Right hindlimb (tissue), 1 donor: ENCODE results near the gene ZNF135.

Experiments used
- DNase-seq: peaks from one replicate; pipeline ENCODE4 v3.0.0-alpha.2; 2018

Gene ZNF135

DNA sequence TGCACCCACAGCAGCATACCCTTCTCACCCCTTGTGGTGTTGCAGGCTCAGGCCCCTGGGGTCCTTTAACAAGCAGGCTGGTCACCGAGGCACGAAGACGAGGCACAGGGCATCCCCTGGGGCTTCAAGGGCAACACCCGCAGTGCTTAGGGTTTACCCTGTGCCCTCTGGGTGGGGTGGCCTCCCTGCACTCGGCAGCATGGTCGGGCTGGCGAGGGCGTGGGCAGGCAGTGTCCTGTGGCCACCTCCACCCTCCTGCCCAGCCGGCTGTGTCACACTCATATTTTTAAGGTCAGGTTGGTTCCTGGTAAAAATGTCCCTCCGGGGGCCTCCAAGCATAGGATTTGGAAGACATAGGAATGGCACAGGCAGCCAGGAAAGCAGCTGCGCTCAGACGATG is 11.4 kb upstream of the ZNF135 start:
- no peak for DNase-seq

DNA sequence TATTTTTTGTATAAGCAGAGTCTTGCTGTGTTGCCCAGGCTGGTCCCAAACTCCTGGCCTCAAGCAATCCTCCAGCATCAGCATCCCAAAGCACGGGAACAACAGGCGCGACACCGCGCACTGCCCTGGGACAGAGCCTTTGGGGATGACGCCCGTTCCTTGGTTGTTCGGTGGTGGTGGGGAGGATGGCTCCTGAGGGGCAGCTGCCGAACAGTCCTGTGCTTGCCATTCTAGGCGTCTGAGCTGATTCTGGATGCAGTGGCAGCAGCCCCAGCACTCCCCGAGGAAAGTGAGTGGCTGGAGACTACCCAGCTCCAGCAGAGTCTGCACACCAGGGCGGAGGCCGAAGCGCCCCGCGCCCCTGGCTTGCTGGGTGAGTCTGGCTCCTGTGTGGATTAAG is 6.8 kb upstream of the ZNF135 start:
- DNase-seq: no peak

DNA sequence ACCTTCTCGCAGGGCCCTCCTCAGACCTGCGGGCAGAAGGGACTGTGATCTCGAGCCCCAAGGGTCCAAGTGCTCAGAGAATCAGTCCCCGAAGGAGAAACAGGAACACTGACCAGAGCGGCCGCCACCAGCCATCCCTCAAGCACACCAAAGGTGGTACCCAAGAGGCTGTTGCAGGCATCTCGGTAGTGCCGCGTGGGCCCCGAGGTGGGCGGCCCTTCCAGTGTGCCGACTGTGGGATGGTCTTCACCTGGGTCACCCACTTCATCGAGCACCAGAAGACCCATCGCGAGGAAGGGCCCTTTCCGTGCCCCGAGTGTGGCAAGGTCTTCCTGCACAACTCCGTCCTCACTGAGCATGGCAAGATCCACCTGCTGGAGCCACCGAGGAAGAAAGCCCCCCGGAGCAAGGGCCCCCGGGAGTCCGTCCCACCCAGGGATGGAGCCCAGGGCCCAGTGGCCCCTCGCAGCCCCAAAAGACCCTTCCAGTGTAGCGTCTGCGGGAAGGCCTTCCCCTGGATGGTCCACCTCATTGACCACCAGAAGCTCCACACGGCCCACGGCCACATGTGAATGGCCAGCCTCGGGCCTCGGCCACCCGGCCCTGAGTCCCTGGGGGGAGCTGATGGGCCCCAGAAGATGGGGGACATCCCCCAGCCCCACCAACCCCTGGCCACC is 5.5 kb upstream of the ZNF135 start:
- DNase-seq: no peak

DNA sequence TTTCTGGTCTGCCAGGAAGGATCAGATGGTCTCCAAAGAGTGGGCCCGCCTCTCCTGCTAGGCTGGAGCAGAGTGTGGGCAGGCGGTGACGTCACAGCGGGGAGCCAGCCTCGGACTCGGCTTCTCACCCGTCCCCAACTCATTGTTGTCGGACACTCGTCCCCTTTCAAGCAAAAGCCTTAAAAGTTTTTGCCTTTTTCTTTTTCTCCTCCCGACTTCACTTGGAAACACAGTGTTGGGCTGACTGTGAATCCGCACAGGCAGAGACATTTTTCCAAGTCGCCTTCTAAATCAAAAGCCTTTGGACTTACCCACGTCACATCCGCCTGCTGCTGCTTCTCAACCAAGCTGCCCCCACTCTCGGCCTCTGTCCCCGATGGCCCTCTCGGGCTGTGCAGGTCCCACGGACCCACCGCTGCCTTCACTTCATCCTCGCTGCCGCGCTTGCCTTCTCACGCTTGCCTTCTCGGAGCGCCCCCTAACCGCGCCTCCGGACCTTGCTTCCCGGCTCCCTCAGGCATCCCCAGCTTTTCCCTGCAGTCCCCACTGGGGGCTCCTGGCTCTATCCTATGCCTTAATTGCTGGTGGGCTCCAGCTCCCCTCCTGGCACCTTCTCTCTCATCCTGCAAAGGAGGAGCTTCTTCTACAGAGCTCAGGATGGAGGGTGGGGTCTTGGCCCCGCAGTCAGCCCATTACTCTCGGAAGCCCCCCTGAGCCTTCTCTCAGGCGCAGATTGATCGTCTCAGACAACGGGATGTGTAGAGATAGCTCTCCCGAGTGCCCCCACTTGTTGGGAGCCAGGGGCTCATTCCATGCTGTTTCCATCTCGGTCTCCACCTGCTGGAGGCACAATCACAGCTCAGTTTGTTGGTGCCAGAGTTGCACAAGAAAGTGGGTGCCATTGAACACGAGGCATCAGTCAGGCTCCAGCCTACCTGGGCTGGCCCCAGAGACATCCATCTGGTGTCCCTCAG is 3.9 kb upstream of the ZNF135 start:
- DNase-seq: peak; percentile 76

DNA sequence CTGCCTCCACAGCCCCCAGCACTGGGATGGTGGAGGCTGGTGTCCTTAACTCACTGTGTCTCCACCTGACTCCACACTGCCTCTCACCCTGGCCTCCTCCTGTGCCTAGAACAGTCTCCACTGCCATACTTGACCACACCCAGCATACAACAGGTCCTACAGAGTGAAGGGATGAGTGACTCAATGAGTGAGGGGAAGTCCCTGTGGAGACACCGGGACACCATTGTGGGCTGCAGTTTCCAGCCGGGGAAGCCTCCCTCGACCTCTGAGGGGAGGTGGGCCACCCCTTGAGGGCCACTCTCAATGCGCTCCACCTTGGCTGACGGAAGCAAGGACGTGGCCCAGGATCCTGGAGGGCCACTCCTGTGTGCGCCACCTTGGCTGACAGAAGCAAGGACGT is 2.8 kb upstream of the ZNF135 start:
- no peak for DNase-seq

DNA sequence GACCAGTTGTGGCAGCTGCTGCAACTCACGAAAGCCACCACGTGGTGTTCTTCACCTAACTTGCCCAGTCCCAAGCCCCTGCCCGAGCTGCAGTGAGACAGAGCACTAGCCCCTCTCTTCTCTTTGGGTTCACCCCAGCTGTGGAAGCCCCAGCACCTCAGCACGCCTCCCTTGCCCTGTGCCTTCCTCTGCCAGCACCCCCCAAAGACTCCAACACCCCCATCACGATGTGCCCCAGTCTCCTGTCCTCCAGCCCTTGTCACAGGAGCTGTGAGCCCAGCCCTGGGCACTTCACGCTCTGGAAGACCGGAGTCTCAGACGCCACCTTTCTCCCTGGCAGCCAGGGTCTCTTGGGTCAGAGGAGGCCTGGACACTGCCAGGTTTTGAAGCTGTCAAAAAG is 2.2 kb upstream of the ZNF135 start:
- DNase-seq: no peak

DNA sequence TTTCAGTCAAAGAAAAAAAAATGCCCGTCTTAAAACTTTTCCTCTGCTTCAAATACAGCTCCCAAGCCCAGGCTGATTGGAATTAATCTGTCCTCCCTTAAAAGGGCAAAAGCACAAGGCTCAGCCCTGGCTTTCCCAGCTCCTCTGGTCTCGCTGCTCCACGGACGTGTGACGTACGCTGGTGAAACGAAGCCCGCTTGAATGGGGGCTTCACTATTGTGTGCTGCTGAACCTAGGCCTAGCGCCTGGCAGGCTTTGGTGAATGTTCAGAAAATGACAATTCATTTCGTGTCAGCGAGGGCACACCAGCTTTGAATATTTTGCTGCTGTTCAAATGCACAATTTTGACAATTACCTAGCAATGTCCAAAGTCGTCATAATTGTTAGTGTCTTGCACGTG is 615 bp upstream of the ZNF135 start:
- DNase-seq: no peak

DNA sequence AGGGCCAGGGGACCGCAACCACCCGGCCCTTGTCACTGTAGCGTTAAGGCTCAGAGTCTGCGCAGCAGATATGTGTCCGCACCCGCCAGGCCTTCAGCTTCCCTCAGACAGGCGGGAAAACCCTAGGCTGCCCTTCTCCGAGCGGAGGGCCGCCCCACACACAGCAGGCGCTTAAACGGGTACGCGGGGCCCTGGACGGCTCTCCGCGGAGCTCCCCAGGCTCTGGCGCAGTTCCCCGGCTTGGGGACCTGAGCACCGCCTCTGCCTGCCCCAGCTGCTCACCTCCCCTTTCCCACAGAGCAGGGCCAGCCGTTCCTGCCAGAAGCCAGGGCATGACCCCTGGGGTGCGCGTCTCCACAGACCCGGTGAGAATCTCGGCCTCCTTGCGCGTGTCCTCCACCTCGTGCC is 593 bp downstream of the ZNF135 start:
- DNase-seq: no peak

DNA sequence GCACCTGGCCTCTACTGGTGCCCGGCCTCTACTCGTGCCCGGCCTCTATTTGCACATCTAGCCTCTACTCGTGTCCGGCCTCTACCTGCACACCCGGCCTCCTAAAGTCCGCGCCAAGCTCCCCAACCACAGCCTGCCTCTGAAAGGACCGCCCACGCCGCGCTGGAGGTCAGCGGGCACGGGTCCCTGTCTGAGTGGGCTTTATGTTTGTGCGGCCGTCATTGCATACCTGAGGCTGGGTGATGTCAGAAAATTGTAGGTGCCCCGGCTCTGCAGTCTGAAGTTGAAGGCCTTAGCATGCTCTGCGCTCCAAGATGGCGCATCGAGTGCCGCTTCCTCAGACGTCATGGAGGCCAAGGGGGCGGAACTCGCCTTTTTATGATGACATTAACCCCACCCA is 1.1 kb downstream of the ZNF135 start:
- no peak for DNase-seq

DNA sequence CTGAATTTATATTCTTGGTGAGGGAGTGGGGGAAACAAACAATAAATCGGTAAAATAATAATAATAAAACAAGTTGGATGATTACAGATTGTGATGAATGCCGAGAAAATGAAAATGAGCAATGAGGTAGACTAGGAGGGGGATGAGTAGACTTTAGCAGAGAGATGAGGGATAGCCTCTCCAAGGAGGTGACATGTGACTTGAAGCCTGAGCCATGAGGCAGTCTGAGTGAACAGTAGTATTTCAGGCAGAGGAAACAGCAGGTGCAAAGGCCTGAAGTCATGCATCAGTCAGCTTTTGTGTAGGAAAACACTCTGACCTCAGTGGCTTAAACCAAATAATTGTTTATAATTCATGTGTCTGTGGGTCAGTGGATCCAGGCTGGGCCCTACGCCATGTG is 4.6 kb downstream of the ZNF135 start:
- DNase-seq: no peak

DNA sequence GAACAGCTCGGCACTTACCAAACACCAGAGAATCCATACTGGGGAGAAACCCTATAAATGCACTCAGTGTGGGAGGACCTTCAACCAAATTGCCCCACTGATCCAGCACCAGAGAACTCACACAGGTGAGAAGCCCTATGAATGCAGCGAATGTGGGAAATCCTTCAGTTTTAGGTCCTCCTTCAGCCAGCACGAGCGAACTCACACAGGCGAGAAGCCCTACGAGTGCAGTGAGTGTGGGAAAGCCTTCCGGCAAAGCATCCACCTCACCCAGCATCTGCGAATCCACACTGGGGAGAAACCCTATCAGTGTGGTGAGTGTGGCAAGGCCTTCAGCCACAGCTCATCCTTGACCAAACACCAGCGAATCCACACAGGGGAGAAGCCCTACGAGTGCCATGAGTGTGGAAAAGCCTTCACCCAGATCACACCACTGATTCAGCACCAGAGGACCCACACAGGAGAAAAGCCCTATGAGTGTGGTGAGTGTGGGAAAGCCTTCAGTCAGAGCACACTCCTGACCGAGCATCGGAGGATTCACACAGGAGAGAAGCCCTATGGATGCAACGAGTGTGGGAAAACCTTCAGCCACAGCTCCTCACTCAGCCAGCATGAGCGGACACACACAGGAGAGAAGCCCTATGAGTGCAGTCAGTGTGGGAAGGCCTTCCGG is 8.3 kb downstream of the ZNF135 start:
- DNase-seq: no peak

DNA sequence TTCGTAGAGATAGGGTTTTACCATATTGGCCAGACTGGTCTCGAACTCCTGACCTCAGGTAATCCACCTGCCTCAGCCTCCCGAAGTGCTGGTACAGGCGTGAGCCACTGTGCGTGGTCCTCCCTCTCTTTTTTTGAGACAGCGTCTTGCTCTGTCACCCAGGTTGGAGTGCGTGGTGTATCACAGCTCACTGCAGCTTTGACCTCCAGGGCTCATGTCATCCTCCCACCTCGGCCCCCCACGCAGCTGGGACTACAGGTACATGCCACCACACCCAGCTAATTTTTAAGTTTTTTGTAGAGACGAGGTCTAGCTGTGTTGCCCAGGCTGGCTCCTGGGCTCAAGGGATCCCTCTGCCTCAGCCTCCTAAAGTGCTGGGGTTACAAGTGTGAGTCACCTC is 20.7 kb downstream of the ZNF135 start:
- DNase-seq: no peak

DNA sequence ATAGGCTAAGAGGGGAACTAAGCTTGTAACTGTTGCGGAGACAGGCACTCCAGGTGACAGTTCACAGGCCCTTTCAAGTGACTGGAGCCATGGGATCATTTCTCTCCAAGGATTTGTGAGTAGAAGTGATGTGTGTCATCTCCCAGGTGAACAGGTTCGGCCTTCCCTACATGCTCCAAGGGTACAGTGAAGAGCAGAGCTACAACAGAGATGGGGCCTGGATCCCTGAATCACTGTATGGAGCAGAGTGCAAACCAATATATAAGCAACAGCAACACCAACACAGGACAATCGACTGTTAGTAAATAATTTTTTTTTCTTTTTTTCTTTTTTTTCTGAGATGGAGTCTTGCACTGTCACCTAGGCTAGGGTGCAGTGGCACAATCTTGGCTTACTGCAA is 23.9 kb downstream of the ZNF135 start:
- no peak for DNase-seq

DNA sequence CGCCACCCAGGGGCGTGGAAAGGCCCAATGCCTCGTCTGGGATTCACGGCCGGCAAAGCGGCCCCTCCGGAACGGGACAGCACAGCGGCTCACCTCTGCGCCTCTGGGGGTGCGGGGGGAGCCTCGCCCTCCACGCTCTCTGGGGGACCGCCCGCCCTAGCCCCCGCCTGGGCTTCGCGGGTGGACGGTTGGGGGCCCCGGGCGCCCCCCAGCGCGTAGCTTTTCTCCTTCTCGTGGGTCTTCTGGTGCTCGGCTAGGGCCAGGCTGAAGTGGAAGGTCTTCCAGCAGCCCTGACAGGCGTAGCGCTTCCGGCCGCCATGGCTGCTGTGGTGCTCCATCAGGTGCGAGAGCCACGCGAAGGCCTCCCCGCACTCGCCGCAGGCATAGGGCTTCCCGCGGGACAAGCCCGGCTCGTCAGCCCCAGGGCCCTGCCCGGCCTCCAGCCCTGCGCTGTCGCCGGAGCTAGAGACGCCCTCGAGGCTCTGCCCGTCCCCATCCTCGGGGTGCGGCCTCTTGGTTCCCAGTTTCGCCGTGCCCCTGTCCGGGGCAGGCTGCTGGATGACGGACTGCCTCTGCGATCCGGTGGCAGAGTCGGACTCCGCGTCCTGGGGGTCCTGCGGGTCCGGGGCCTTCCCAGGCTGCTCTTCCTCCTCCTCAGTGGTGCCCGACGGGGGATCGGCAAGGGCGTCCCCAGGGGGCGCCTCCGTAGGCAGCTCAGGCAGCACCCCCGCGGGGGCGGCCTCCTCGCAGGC is 25.7 kb downstream of the ZNF135 start:
- no peak for DNase-seq

DNA sequence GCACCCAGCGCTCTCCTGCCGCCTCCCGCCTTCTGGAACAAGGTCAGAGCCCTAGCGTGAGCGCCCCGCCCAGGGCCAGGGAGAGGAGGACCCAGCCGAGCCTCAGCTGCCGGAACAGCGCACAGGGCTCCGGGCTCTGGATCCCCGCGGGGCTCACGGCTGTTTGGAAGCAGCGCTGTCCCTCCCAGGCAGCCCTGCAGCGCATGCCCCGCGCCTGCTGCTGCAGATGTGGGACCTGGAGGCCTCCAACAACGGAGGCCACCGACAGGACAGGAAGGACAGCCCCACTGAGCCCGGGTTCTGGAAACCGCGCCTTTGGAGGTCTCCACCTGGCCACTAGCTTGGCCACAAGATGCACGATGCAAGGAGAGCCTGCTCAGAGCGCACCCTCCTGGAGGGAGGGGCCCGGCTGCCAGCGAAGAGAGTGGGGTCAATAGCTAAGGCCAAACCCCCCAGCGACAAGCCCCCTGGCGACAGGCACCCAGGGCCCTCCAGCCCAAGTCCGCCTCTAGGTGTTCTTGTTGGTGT is 26.3 kb downstream of the ZNF135 start:
- DNase-seq: no peak

DNA sequence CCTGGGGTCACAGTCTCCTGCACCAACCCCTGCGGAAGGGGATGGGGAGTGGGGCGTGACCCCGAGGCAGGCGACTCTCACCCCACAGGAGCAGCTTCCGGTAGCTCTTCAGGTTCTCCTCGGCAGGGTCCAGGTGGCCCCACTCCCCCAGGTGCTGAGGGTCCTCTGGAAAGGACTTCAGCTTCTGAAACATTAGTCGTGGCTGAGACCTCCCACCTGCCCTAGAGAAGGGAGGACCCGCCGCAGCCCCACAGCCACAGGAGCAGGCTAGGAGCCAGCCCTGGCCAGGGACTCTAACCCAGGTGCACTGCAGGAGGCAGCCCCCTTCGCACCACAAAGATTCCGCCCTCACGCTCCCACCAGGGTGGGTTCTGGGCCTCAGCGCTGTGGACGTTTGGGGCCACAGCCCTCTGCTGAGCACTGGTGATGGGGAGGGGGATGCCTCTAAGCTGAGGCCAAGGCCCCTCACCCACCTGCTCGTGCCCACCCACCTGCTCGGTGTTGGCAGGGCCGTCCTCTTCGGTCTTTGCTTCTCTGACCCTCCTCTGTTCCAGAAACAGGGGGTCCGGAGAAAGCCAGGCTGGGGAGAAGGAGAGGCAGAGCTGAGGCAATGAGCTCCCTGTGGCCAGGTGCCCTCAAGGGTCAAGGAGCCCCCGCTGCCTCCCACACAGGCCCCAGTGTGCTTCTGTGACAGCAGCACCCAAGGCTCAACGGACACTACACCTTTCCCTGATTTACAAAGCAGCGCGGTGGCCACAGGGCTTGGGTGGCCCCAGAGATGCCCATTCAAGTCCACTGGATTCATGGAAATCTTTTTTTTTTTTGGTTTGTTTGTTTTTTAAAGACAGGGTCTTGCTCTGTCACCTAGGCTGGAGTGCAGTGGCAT is 28.0 kb downstream of the ZNF135 start:
- DNase-seq: no peak

DNA sequence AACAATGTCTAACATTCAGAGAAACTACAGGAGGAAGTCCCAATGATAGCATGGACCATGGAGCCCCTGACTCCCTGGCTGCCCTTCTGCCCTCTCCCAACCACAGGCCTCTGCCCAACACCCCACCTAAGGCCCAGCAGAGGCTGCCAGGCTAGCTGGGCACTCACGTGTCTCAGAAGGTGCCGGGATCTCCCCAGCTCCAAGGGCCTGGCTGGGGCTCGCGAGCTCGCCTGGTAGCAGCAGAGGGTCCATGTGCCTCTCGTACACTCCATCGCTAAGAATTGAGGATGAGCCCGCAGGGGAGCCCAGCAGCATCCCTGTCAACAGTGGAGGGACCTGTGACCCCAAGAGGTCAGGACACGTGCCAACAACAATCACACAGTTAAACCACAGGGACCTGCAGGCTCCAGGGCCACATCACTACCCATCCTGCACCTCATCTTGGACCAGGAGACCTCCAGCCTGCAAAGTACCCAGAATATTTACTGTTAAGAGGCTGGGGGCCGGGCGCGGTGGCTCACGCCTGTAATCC is 29.5 kb downstream of the ZNF135 start:
- DNase-seq: no peak

DNA sequence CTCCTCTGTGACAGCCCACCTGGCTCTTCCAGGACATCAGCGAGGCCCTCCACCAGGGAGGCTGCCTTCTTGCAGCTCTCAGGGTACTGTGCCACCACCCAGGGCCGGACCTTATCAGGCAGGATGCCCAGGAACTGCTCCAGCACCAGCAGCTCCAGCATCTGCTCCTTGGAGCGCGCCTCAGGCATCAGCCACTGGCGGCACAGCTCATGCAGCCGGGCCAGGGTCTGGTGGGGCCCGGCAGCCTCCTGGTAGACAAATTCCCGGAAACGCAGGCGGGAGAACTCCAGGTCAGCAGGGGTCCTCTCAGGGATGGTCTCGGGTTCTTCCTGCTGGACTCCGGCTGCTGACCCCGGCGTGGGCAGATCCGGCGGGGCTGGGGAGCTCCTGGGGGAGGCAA is 30.8 kb downstream of the ZNF135 start:
- DNase-seq: no peak

DNA sequence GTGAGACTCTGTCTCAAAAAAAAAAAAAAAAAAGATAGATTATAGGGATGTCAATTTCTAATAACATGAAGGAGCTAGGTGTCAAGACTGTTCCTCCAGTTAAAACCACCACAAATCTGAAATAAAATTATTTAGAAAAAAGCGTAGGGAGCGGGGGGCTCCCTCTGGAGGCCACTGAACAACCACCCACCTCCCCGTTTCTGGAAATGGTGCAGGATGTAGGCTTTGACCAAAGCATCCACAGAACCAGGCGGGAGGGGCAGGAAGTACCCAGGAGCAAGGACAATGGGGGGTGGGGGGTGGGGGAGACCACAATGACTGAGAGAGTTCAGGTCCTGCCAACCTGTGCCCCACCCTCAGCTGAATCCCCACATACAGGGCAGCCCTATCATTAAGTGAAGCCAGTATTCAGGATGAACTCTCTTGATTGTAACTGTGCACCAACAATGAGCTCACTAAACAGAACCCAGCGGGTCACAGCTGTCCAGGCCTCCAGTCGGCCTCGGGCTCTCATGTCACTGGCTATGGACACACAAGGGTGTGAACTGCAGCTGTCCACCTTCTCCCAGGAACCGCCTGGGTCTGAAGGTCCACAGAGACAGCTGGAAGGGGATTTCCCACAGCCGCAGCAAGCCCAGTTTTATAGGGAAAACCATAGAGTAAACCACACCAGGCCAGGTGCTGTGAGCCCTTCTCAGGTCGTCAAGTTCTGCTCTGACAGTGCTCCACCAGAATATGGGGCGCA is 32.3 kb downstream of the ZNF135 start:
- DNase-seq: peak; percentile 41

DNA sequence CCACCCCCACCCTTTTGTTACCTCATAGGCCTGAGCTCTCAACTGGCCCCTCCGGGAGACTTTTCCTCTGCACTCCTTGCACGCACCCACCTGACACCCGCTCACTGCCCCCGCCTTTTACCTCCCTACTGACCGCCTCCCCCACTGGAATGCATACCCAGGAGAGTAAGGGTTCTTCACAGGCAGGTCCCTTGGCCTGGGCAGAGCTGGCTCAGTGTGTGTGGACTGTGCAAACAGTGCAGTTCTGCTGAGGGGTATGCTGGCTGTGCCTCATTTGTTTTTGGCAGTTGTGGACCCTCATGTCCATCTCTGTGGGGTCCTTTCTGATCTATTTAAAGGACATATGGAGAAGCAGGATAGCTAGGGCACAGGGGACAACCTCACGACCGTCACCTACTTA is 34.0 kb downstream of the ZNF135 start:
- no peak for DNase-seq

DNA sequence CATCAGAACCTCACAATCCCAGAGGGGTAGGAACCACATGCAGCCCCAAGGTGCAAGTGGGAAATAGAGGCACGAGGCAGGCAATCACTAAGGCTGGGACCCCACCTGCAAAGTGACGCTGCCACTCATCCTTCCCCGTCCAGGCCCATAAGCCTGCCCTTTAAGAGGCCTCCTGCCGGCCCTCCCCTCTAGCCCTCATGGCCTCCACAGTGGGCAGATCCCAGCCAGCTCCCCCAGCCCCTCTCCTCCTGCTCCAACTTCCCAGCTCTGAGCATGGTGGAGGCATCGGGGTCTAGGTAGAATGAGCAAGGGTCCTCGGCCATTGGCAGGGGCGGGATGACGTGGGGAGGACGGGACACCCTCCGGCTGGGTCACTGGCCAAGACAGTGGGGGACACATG is 36.2 kb downstream of the ZNF135 start:
- no peak for DNase-seq
